Stomach (tissue), 4 donors: ENCODE measurements around the gene CERK.

ENCODE experiments used
- CTCF ChIP-seq, 7 experiments: fragments of 450-650 bp in 4 of 7; fragments of 200-600 bp in 3 of 7; sonication (generic) in 3 of 7; IDR thresholded peaks; one replicate each; pipeline ENCODE4 v1.5.1; 2016 to 2019; ENCODE audit warnings: antibody characterized with exemption in 7 of 7, control low read depth in 2 of 7, mild to moderate bottlenecking in 1 of 7
- EP300 ChIP-seq: sonication (generic); formaldehyde crosslinking; IDR thresholded peaks from one replicate; pipeline ENCODE4 v1.6.1; 2017; ENCODE audit warnings: antibody characterized with exemption
- POLR2A ChIP-seq, 4 donors: fragments of 450-650 bp; IDR thresholded peaks; one replicate each; pipeline ENCODE4 v1.6.1; 2016; ENCODE audit warnings: antibody characterized with exemption in 4 of 4, control low read depth in 2 of 4, mild to moderate bottlenecking in 1 of 4, moderate library complexity in 1 of 4
- POLR2AphosphoS5 ChIP-seq, 3 donors: sonication (generic); formaldehyde crosslinking; IDR thresholded peaks; one replicate each; pipeline ENCODE4 v1.6.1; 2016; ENCODE audit warnings: antibody characterized with exemption in 3 of 3

- TF ChIP-seq CTCF (IDR thresholded peaks at IDR 0.05) = no peak
- no peak for TF ChIP-seq POLR2AphosphoS5 (IDR thresholded peaks at IDR 0.05)
- TF ChIP-seq POLR2A (IDR thresholded peaks at IDR 0.05) = no peak
- TF ChIP-seq EP300 = no peak
These were observed 16.8 kb upstream of the CERK start for GRCh38 chr22:46754826-46755225.
